Upper lobe of left lung (tissue), 6 donors: Measurements from ENCODE around the gene TMPRSS4. TPM values are rescaled to one million over a fixed set of nuclear protein-coding genes. Genes with fewer than 3 reads are reported as not detected.

Experiments
- ATAC-seq, 2 donors: fragments of 200-7000 bp; cut with Tn5 transposase; one replicate each; pipeline ENCODE4 v1.9.1; 2022; ENCODE audit warnings: mild to moderate bottlenecking in 2 of 2, moderate library complexity in 2 of 2; ENCODE audit not compliant: low FRiP score in 2 of 2
- DNase-seq, 2 donors: peaks; one replicate each; pipeline ENCODE4 v3.0.0-alpha.2; 2019 to 2020
- H3K27ac ChIP-seq, 4 donors: fragments of 200-600 bp; sonication (generic); one replicate each; pipeline ENCODE4 v1.5.1; 2016 to 2019
- H3K27me3 ChIP-seq, 4 donors: fragments of 200-600 bp; sonication (generic); one replicate each; pipeline ENCODE4 v1.5.1; 2017 to 2019
- H3K36me3 ChIP-seq, 4 donors: fragments of 200-600 bp; sonication (generic); one replicate each; pipeline ENCODE4 v1.5.1; 2016 to 2019
- H3K4me1 ChIP-seq, 4 donors: fragments of 200-600 bp; sonication (generic); one replicate each; pipeline ENCODE4 v1.5.1; 2018 to 2019
- H3K4me3 ChIP-seq, 4 donors: fragments of 200-600 bp; sonication (generic); one replicate each; pipeline ENCODE4 v1.5.1; 2017 to 2019; ENCODE audit warnings: mild to moderate bottlenecking in 2 of 4, moderate library complexity in 1 of 4
- H3K9me3 ChIP-seq, 4 donors: fragments of 200-600 bp; sonication (generic); one replicate each; pipeline ENCODE4 v1.5.1; 2018 to 2019
- EP300 ChIP-seq, 4 donors: sonication (generic); formaldehyde crosslinking; IDR thresholded peaks; one replicate each; pipeline ENCODE4 v1.5.1; 2017; ENCODE audit warnings: antibody characterized with exemption in 4 of 4, control low read depth in 2 of 4
- POLR2A ChIP-seq, 4 donors: fragments of 450-650 bp; IDR thresholded peaks; one replicate each; pipeline ENCODE4 v1.5.1; 2016 to 2017; ENCODE audit warnings: antibody characterized with exemption in 4 of 4, mild to moderate bottlenecking in 2 of 4
- POLR2AphosphoS5 ChIP-seq, 2 donors: sonication (generic); formaldehyde crosslinking; IDR thresholded peaks; one replicate each; pipeline ENCODE4 v1.5.1; 2017; ENCODE audit warnings: antibody characterized with exemption in 2 of 2
- WGBS, 2 donors: methylation state at CpG; one replicate each; pipeline ENCODE4 v1.1.5; 2017 to 2018; 5-methylcytosine and 5-hydroxymethylcytosine counted together
- total RNA-seq, 6 donors: library from RNA; depleted of rRNA in 4 of 6; stranded (reverse); fragments of >200 nt in 4 of 6; gene quantifications; one replicate each; pipeline versions ENCODE4 v1.1.0 to v1.2.1, GENCODE V29; 2016 to 2021
- TF ChIP-seq, protein P1 (sequence below), 6 experiments: fragments of 450-650 bp in 4 of 6; fragments of 200-600 bp in 2 of 6; sonication (generic) in 2 of 6; IDR thresholded peaks; one replicate each; pipeline ENCODE4 v1.5.1; 2016 to 2019; ENCODE audit warnings: antibody characterized with exemption in 6 of 6
- donor health status: DM: no; HTN: no; CAD: no; lungs with moderate emphysema.
- donor health status: DM: no; HTN: yes; CAD: no; lungs with severe emphysema.

Gene TMPRSS4
- total RNA-seq, 6 donors from 2014 or later = 1.6 to 14.3 (median 3.1) TPM

DNA sequence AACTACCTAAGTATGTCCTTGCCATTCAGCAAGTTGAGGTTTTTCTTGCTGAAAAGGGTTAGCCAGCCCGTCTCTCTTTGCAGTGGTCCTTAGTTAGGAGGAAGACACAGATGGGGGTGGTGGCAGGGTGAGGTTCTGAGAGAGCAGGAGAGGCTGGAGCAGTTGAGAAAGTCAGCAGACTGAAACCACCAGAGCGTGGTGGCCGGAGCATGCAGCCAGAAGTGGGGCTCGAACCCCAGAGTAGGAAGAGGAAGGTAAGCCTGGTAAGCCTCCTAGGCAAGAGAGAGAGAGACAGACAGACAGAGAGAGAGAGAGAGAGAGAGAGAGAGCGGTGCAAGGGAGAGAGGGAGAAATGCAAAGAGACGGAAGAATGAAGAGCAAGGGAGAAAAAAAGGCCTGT, 84.9 kb downstream of the TMPRSS4 start:
- no peak overlapping the region for H3K27ac ChIP-seq
- TF ChIP-seq POLR2A (IDR thresholded peaks at IDR 0.05) (no peak), EP300 (IDR thresholded peaks at IDR 0.05) (no peak), POLR2AphosphoS5 (IDR thresholded peaks at IDR 0.05) (no peak)
- TF ChIP-seq, protein P1, sequence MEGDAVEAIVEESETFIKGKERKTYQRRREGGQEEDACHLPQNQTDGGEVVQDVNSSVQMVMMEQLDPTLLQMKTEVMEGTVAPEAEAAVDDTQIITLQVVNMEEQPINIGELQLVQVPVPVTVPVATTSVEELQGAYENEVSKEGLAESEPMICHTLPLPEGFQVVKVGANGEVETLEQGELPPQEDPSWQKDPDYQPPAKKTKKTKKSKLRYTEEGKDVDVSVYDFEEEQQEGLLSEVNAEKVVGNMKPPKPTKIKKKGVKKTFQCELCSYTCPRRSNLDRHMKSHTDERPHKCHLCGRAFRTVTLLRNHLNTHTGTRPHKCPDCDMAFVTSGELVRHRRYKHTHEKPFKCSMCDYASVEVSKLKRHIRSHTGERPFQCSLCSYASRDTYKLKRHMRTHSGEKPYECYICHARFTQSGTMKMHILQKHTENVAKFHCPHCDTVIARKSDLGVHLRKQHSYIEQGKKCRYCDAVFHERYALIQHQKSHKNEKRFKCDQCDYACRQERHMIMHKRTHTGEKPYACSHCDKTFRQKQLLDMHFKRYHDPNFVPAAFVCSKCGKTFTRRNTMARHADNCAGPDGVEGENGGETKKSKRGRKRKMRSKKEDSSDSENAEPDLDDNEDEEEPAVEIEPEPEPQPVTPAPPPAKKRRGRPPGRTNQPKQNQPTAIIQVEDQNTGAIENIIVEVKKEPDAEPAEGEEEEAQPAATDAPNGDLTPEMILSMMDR (IDR thresholded peaks at IDR 0.05) = no peak
- no peak for ATAC-seq
- H3K4me1 ChIP-seq = peaks cover 0 to 9% (median 1%) of the 10 kb centered on the region in 4 donors
- H3K27me3 ChIP-seq = peaks cover 0 to 6% (median 2%) of the 10 kb centered on the region in 4 donors
- WGBS, 2 donors = 67 to 74% methylated on average over 6 of the region's 6 CpGs
- H3K9me3 ChIP-seq = no peaks in the 10 kb centered on the region
- no peaks in the 10 kb centered on the region for H3K36me3 ChIP-seq
- no peak overlapping the region for H3K4me3 ChIP-seq
- no peak for DNase-seq

DNA sequence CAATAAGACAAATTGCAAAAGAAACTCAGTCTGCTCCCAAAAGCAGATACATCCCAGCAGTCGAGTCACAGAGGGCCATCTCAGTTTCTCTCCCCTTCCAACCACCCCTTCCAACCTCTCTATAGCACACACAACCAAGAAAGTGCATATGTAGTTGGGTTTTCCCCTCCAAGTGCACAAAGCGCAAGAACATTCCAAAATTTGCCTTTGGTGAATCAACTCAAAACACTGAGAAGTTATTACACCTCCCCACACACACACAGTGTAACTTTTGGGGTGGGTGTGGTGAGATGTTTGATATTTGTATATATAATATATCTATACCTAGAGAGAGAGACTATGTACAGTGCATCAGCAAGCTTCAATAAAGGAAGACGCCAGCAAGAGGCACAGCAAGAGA, 86.0 kb downstream of the TMPRSS4 start:
- 73 to 83% methylated on average over 3 of the region's 3 CpGs for WGBS, 2 donors
- H3K36me3 ChIP-seq = no peaks in the 10 kb centered on the region
- TF ChIP-seq POLR2A (IDR thresholded peaks at IDR 0.05) (no peak), POLR2AphosphoS5 (IDR thresholded peaks at IDR 0.05) (no peak), EP300 (IDR thresholded peaks at IDR 0.05) (no peak)
- TF ChIP-seq, protein P1 (IDR thresholded peaks at IDR 0.05) = no peak
- ATAC-seq = no peak
- H3K9me3 ChIP-seq = no peaks in the 10 kb centered on the region
- no peak overlapping the region for H3K27ac ChIP-seq
- H3K27me3 ChIP-seq = no peaks in the 10 kb centered on the region
- no peaks in the 10 kb centered on the region for H3K4me1 ChIP-seq
- DNase-seq = no peak
- H3K4me3 ChIP-seq = no peak overlapping the region

DNA sequence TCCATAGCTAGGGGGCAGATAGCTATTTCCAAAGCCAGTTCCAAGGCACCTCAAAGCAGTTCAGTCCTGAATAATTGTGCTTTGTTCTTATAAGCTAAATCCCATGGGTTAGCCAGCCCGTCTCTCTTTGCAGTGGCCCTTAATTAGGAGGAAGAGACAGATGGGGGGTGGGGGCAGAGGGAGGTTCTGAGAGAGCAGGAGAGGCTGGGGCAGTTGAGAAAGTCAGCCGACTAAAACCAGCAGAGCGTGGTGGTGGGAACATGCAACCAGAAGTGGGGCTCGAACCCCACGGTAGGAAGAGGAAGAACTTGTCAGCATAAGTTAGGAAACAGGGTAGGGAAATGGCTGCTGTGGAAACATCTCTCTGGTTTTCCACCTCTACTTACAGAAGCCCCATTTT, 86.6 kb downstream of the TMPRSS4 start:
- H3K4me1 ChIP-seq = no peaks in the 10 kb centered on the region
- TF ChIP-seq POLR2AphosphoS5 (IDR thresholded peaks at IDR 0.05) (no peak), EP300 (IDR thresholded peaks at IDR 0.05) (no peak), POLR2A (IDR thresholded peaks at IDR 0.05) (no peak)
- TF ChIP-seq, protein P1 (IDR thresholded peaks at IDR 0.05) = no peak
- no peak overlapping the region for H3K4me3 ChIP-seq
- H3K36me3 ChIP-seq = no peaks in the 10 kb centered on the region
- H3K9me3 ChIP-seq = no peaks in the 10 kb centered on the region
- ATAC-seq (no peak), DNase-seq (no peak)
- WGBS, 2 donors = 65 to 75% methylated on average over 5 of the region's 5 CpGs
- no peak overlapping the region for H3K27ac ChIP-seq
- no peaks in the 10 kb centered on the region for H3K27me3 ChIP-seq

DNA sequence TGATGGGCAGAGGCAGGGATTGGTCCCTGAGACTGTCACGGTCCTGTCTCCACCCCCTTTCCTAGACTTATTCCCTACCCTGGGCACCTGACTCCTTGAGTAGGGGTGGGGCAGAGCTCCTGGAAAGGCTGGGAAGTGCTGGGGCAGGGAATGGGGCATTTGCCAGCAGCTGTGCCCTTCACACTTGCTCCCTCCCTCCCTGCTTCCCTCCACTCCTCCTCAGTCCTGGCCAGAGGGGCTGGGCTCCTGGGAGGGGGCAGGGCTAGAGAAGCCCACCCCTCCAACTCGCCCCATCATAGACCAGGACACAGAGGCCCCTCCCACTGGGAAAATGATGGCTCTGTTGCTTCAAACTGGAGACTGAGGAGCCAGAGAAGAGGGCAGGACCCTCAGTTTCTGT, 88.0 kb downstream of the TMPRSS4 start:
- no peaks in the 10 kb centered on the region for H3K9me3 ChIP-seq
- no peaks in the 10 kb centered on the region for H3K27me3 ChIP-seq
- no peak overlapping the region for H3K4me3 ChIP-seq
- DNase-seq = no peak
- 51 to 80% methylated on average over 1 to 2 of the region's 2 CpGs for WGBS, 2 donors
- no peak for ATAC-seq
- H3K36me3 ChIP-seq = no peaks in the 10 kb centered on the region
- H3K27ac ChIP-seq = no peak overlapping the region
- H3K4me1 ChIP-seq = no peaks in the 10 kb centered on the region
- TF ChIP-seq, protein P1 (IDR thresholded peaks at IDR 0.05) = no peak
- TF ChIP-seq POLR2A (IDR thresholded peaks at IDR 0.05) (no peak), EP300 (IDR thresholded peaks at IDR 0.05) (no peak), POLR2AphosphoS5 (IDR thresholded peaks at IDR 0.05) (no peak)

DNA sequence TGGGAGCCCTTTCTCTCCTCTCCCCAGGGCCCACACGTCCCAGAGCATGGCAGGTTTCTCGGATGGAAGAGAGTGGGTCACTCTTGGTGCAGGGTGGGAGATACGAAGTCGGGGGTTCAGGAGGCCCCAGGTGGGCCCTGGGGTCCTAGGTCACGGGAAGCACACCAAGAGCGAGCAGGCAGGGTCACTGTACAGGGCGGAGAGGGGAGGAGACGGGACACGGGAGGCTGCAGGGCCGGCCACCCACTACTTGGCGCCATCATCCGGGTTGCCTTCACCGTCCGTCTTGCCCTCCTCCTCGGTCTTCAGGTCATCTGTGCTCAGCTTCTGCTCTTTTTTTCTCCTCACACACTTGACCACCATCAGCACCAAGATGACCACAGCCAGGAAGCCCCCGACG, 89.8 kb downstream of the TMPRSS4 start:
- H3K4me3 ChIP-seq = no peak overlapping the region
- H3K9me3 ChIP-seq = no peaks in the 10 kb centered on the region
- peaks cover 0 to 2% (median 0%) of the 10 kb centered on the region in 4 donors for H3K27me3 ChIP-seq
- peaks cover 3 to 9% (median 4%) of the 10 kb centered on the region in 4 donors for H3K4me1 ChIP-seq
- peak in 1 of 2 donors; percentile 54 for DNase-seq
- TF ChIP-seq, protein P1 (IDR thresholded peaks at IDR 0.05) = no peak
- no peak for TF ChIP-seq EP300 (IDR thresholded peaks at IDR 0.05)
- TF ChIP-seq POLR2AphosphoS5 (IDR thresholded peaks at IDR 0.05) = no peak
- no peak for TF ChIP-seq POLR2A (IDR thresholded peaks at IDR 0.05)
- WGBS, 2 donors = 83% methylated on average over 17 of the region's 17 CpGs
- no peaks in the 10 kb centered on the region for H3K36me3 ChIP-seq
- ATAC-seq = no peak
- H3K27ac ChIP-seq = no peak overlapping the region
